BLaER1 treated with 17β-estradiol and CSF1 and Interleukin-3, amounts not matched to agents 10 nM and 100 nM (cell line): ENCODE data around the gene CCDC120.

ENCODE experiments used
- H3K27ac ChIP-seq, 11 experiments: shearing (Covaris generic); formaldehyde crosslinking; 2 replicates each; pipeline ENCODE4 v1.8.1; 2022
- H3K27me3 ChIP-seq, 11 experiments: shearing (Covaris generic); formaldehyde crosslinking; 2 replicates each; pipeline ENCODE4 v1.8.1; 2022
- H3K36me3 ChIP-seq, 11 experiments: shearing (Covaris generic); formaldehyde crosslinking; 2 replicates each; pipeline ENCODE4 v1.8.1; 2022
- H3K4me1 ChIP-seq, 10 experiments: shearing (Covaris generic); formaldehyde crosslinking; 2 replicates each; pipeline ENCODE4 v1.8.1; 2022
- H3K4me2 ChIP-seq, 11 experiments: shearing (Covaris generic); formaldehyde crosslinking; 2 replicates each; pipeline ENCODE4 v1.8.1; 2022
- H3K4me3 ChIP-seq, 10 experiments: shearing (Covaris generic); formaldehyde crosslinking; 2 replicates each; pipeline ENCODE4 v1.8.1; 2022
- H3K9ac ChIP-seq, 11 experiments: shearing (Covaris generic); formaldehyde crosslinking; 2 replicates each; pipeline ENCODE4 v1.8.1; 2022
- H3K9me3 ChIP-seq, 11 experiments: shearing (Covaris generic); formaldehyde crosslinking; replicated peaks in 1 of 11; 2 replicates each; pipeline ENCODE4 v1.8.1; 2022
- H4K20me1 ChIP-seq, 11 experiments: shearing (Covaris generic); formaldehyde crosslinking; 2 replicates each; pipeline ENCODE4 v1.8.1; 2022
- Cebpa-rat ChIP-seq, 11 experiments: shearing (Covaris generic); IDR thresholded peaks; 2 replicates each; pipeline ENCODE4 v1.8.1; 2022

CCDC120 gene

GRCh38 chrX:49058794-49059193, at the start of gene CCDC120:
Gene CCDC120, plus strand, starts transcription at chrX:49058999. Its CDS starts 3,043 bp downstream, at chrX:49062042.
- no peak for TF ChIP-seq Cebpa-rat (IDR thresholded peaks at IDR 0.05)
- Histone ChIP-seq H3K27ac (no peak within 1 kb of the TSS), H3K4me2 (no peak within 1 kb of the TSS)

GRCh38 chrX:49019050-49019449, 39.7 kb upstream of the CCDC120 start:
- Histone ChIP-seq H4K20me1 (no peaks in the 10 kb centered on the region), H3K27me3 (peaks cover 0 to 36% (median 25%) of the 10 kb centered on the region in 11 experiments; a peak in 14 of 22 replicates), H3K9ac (no peak overlapping the region), H3K4me2 (no peak overlapping the region), H3K36me3 (0 out of 22 replicates have a peak, but pooled peaks cover 0 to 3% (median 0%) of the 10 kb centered on the region in 11 experiments), H3K9me3 (no peaks in the 10 kb centered on the region; a peak in 1 of 22 replicates), H3K27ac (no peak overlapping the region), H3K4me1 (no peaks in the 10 kb centered on the region; a peak in 1 of 20 replicates), H3K4me3 (no peak overlapping the region)
- no peak for TF ChIP-seq Cebpa-rat (IDR thresholded peaks at IDR 0.05)

More at GRCh38 chrX:49058794-49059193, at the start of gene CCDC120:
- Histone ChIP-seq H4K20me1 (peaks cover 0 to 35% (median 3%) of the 10 kb centered on the region in 11 experiments; a peak in 9 of 22 replicates), H3K4me1 (peaks cover 10 to 17% (median 12%) of the 10 kb centered on the region in 10 experiments; a peak in 17 of 20 replicates), H3K4me3 (no peak within 1 kb of the TSS), H3K9ac (no peak within 1 kb of the TSS), H3K27me3 (peaks cover 4 to 85% (median 64%) of the 10 kb centered on the region in 11 experiments; a peak in 18 of 22 replicates), H3K9me3 (peaks cover 0 to 11% (median 0%) of the 10 kb centered on the region in 11 experiments; a peak in 3 of 22 replicates), H3K36me3 (peaks cover 0 to 7% (median 0%) of the 10 kb centered on the region in 11 experiments; a peak in 3 of 22 replicates)

GRCh38 chrX:49019599-49020249, 39.1 kb upstream of the CCDC120 start:
- Histone ChIP-seq H3K4me1 (no peaks in the 10 kb centered on the region; a peak in 1 of 20 replicates), H3K27ac (no peak overlapping the region), H3K9ac (no peak overlapping the region), H3K9me3 (peaks cover 0 to 4% (median 0%) of the 10 kb centered on the region in 11 experiments; a peak in 6 of 22 replicates), H3K36me3 (peaks cover 0 to 10% (median 3%) of the 10 kb centered on the region in 11 experiments; a peak in 6 of 22 replicates), H3K4me2 (no peak overlapping the region; a peak in 1 of 22 replicates), H3K27me3 (peaks cover 0 to 42% (median 32%) of the 10 kb centered on the region in 11 experiments; a peak in 14 of 22 replicates), H4K20me1 (no peaks in the 10 kb centered on the region), H3K4me3 (no peak overlapping the region)
- TF ChIP-seq Cebpa-rat (IDR thresholded peaks at IDR 0.05): no peak

GRCh38 chrX:49029876-49030275, 28.9 kb upstream of the CCDC120 start:
- H3K36me3 ChIP-seq: peaks cover 27 to 95% (median 55%) of the 10 kb centered on the region in 11 experiments
- H4K20me1 ChIP-seq: peaks cover 0 to 60% (median 9%) of the 10 kb centered on the region in 11 experiments; a peak in 11 of 22 replicates
- no peak overlapping the region for H3K9ac ChIP-seq
- peaks cover 0 to 3% (median 0%) of the 10 kb centered on the region in 11 experiments; a peak in 3 of 22 replicates for H3K9me3 ChIP-seq
- peaks cover 20 to 70% (median 54%) of the 10 kb centered on the region in 11 experiments; a peak in 20 of 22 replicates for H3K27me3 ChIP-seq
- peaks cover 0 to 24% (median 10%) of the 10 kb centered on the region in 10 experiments; a peak in 10 of 20 replicates for H3K4me1 ChIP-seq
- H3K4me2 ChIP-seq: no peak overlapping the region
- TF ChIP-seq Cebpa-rat (IDR thresholded peaks at IDR 0.05): no peak
- H3K4me3 ChIP-seq: no peak overlapping the region
- no peak overlapping the region for H3K27ac ChIP-seq

GRCh38 chrX:49030283-49030682, 28.5 kb upstream of the CCDC120 start:
- no peak overlapping the region for H3K4me2 ChIP-seq
- no peaks in the 10 kb centered on the region; a peak in 2 of 22 replicates for H3K9me3 ChIP-seq
- H3K4me1 ChIP-seq: peaks cover 0 to 24% (median 10%) of the 10 kb centered on the region in 10 experiments; a peak in 10 of 20 replicates
- H3K36me3 ChIP-seq: peaks cover 27 to 93% (median 52%) of the 10 kb centered on the region in 11 experiments
- H3K9ac ChIP-seq: no peak overlapping the region
- peaks cover 0 to 60% (median 9%) of the 10 kb centered on the region in 11 experiments; a peak in 11 of 22 replicates for H4K20me1 ChIP-seq
- no peak overlapping the region for H3K27ac ChIP-seq
- H3K27me3 ChIP-seq: peaks cover 20 to 70% (median 52%) of the 10 kb centered on the region in 11 experiments; a peak in 20 of 22 replicates
- TF ChIP-seq Cebpa-rat (IDR thresholded peaks at IDR 0.05): no peak
- no peak overlapping the region for H3K4me3 ChIP-seq

GRCh38 chrX:49037883-49038475, 20.8 kb upstream of the CCDC120 start:
- peaks cover 37 to 61% (median 52%) of the 10 kb centered on the region in 10 experiments for H3K4me1 ChIP-seq
- H3K9ac ChIP-seq: peak overlapping the region in 8 of 11 experiments; percentile 29 to 96 (median 92); a peak in 10 of 22 replicates
- peak overlapping the region in 8 of 11 experiments; percentile 80 to 91 (median 88); a peak in 12 of 22 replicates for H3K4me2 ChIP-seq
- H4K20me1 ChIP-seq: peaks cover 0 to 17% (median 0%) of the 10 kb centered on the region in 11 experiments; a peak in 5 of 22 replicates
- H3K27ac ChIP-seq: peak overlapping the region in 9 of 11 experiments; percentile 91 to 99 (median 95); a peak in 18 of 22 replicates
- H3K9me3 ChIP-seq: peaks cover 0 to 10% (median 2%) of the 10 kb centered on the region in 11 experiments; a peak in 6 of 22 replicates
- H3K36me3 ChIP-seq: peaks cover 44 to 63% (median 55%) of the 10 kb centered on the region in 11 experiments
- no peak for TF ChIP-seq Cebpa-rat (IDR thresholded peaks at IDR 0.05)
- no peak overlapping the region for H3K4me3 ChIP-seq
- peaks cover 16 to 50% (median 35%) of the 10 kb centered on the region in 11 experiments; a peak in 19 of 22 replicates for H3K27me3 ChIP-seq

GRCh38 chrX:49039598-49040375, 19.0 kb upstream of the CCDC120 start:
- peaks cover 0 to 32% (median 19%) of the 10 kb centered on the region in 11 experiments; a peak in 14 of 22 replicates for H3K27me3 ChIP-seq
- peak overlapping the region in 10 of 11 experiments; percentile 51 to 99 (median 94); a peak in 21 of 22 replicates for H3K27ac ChIP-seq
- H3K4me2 ChIP-seq: peak overlapping the region; percentile 71 to 91 (median 86)
- H3K9ac ChIP-seq: peak overlapping the region; percentile 79 to 97 (median 93)
- H3K9me3 ChIP-seq: peaks cover 0 to 23% (median 2%) of the 10 kb centered on the region in 11 experiments; a peak in 7 of 22 replicates
- peaks cover 39 to 49% (median 42%) of the 10 kb centered on the region in 10 experiments for H3K4me1 ChIP-seq
- TF ChIP-seq Cebpa-rat (IDR thresholded peaks at IDR 0.05): peak; percentile 36 to 90 (median 81); a peak in 16 of 22 replicates
- H3K4me3 ChIP-seq: peak overlapping the region in 9 of 10 experiments; percentile 32 to 89 (median 81); a peak in 16 of 20 replicates
- peaks cover 27 to 45% (median 38%) of the 10 kb centered on the region in 11 experiments for H3K36me3 ChIP-seq
- H4K20me1 ChIP-seq: peaks cover 0 to 17% (median 0%) of the 10 kb centered on the region in 11 experiments; a peak in 3 of 22 replicates
